ENCODE results near the gene RPS19BP1. TPM values are rescaled to one million over a fixed set of nuclear protein-coding genes. Genes with fewer than 3 reads are reported as not detected.

The RPS19BP1 gene
- total and polyA plus RNA-seq, 2 experiments from 2014 or later: 84.0 to 117 TPM

DNA sequence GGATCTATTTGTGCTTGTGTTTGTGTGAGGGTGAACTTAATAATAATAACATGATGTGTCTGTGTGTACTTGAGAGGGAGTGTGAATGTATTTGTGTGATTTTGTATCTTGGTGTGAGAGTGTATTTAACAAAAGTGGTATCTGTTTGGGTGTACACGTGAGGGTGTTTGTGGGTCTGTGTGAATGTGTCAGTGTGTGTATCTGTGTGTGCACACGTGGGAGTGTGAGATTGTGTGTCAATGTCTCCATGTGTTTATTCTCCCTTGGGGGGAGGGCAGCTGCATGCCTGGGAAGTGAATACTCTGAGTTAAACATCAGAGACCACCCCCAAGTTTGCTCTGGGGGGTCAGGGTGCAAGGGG, 15.0 kb upstream of the RPS19BP1 start:
- H4K20me1 ChIP-seq (ENCODE audit: insufficient read depth, poor library complexity, severe bottlenecking): no peaks in the 10 kb centered on the region
- H3K4me2 ChIP-seq: no peak overlapping the region
- no peak overlapping the region for H2AFZ ChIP-seq
- TF ChIP-seq EZH2 (IDR thresholded peaks at IDR 0.05; ENCODE audit: borderline replicate concordance): no peak
- no peak for TF ChIP-seq EZH2phosphoT487 (IDR thresholded peaks at IDR 0.05; ENCODE audit: low read depth, severe bottlenecking, unreplicated experiment)
- TF ChIP-seq, protein P1, sequence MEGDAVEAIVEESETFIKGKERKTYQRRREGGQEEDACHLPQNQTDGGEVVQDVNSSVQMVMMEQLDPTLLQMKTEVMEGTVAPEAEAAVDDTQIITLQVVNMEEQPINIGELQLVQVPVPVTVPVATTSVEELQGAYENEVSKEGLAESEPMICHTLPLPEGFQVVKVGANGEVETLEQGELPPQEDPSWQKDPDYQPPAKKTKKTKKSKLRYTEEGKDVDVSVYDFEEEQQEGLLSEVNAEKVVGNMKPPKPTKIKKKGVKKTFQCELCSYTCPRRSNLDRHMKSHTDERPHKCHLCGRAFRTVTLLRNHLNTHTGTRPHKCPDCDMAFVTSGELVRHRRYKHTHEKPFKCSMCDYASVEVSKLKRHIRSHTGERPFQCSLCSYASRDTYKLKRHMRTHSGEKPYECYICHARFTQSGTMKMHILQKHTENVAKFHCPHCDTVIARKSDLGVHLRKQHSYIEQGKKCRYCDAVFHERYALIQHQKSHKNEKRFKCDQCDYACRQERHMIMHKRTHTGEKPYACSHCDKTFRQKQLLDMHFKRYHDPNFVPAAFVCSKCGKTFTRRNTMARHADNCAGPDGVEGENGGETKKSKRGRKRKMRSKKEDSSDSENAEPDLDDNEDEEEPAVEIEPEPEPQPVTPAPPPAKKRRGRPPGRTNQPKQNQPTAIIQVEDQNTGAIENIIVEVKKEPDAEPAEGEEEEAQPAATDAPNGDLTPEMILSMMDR (IDR thresholded peaks at IDR 0.05; ENCODE audit: poor library complexity): no peak
- WGBS (ENCODE audit: low lambda C conversion rate, missing lambda C conversion rate): 39% methylated on average over 2 of the region's 2 CpGs
- no peaks in the 10 kb centered on the region for H3K9me2 ChIP-seq (replicated peaks; ENCODE audit: insufficient read depth)
- no peaks in the 10 kb centered on the region for H3K36me3 ChIP-seq (replicated peaks; ENCODE audit: insufficient read depth, low read depth)
- no peak overlapping the region for H3K27ac ChIP-seq
- H3K79me2 ChIP-seq: no peaks in the 10 kb centered on the region
- no peaks in the 10 kb centered on the region for H3K9me3 ChIP-seq (ENCODE audit: low read depth)
- H3K4me3 ChIP-seq: no peak overlapping the region
- peaks cover 15% of the 10 kb centered on the region for H3K27me3 ChIP-seq
- no peak for DNase-seq (ENCODE audit: low spot score)
- H3K4me1 ChIP-seq (ENCODE audit: insufficient read depth): no peaks in the 10 kb centered on the region

DNA sequence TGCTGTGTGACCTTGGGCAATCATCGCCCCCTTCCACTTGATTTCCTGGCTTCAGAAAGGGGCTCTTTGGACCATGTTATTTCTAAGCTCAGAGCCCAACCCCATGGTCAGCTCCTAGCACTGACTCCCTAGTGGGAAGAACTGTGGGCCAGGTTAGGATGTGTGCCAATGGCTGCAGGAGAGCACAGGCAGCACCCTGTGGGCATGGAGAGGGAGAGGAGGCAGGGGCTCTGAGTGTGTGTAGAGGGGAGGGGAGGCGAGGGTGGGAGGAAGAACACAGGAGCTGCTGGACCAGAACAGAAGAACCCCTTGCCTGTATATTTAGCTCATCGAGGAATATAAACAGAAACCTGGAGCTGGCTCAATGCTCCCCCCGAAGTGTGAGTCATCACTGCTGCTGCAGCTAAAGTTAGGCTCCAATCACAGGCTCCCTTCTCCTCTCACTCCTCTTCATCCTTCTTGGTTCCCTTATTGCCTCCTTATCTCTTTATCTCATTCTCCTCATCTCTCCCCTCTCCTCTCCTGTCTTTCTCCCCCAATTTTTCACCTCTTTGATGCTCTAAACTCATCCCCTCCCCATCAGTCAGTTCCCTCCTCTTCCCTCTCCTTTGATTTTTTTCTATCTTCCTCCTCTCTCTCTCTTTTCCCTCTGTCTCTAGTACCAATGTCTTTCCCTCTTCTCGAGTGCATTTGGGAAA, 14.5 kb upstream of the RPS19BP1 start:
- no peaks in the 10 kb centered on the region for H3K36me3 ChIP-seq (replicated peaks; ENCODE audit: insufficient read depth, low read depth)
- H3K27ac ChIP-seq: no peak overlapping the region
- TF ChIP-seq EZH2phosphoT487 (IDR thresholded peaks at IDR 0.05; ENCODE audit: low read depth, severe bottlenecking, unreplicated experiment) (no peak), EZH2 (IDR thresholded peaks at IDR 0.05; ENCODE audit: borderline replicate concordance) (no peak)
- TF ChIP-seq, protein P1 (IDR thresholded peaks at IDR 0.05; ENCODE audit: poor library complexity): no peak
- no peak for DNase-seq (ENCODE audit: low spot score)
- no peaks in the 10 kb centered on the region for H4K20me1 ChIP-seq (ENCODE audit: insufficient read depth, poor library complexity, severe bottlenecking)
- 42% methylated on average over 5 of the region's 5 CpGs for WGBS (ENCODE audit: low lambda C conversion rate, missing lambda C conversion rate)
- H3K79me2 ChIP-seq: no peaks in the 10 kb centered on the region
- H3K4me2 ChIP-seq: no peak overlapping the region
- no peak overlapping the region for H3K4me3 ChIP-seq
- H3K27me3 ChIP-seq: peaks cover 15% of the 10 kb centered on the region
- no peaks in the 10 kb centered on the region for H3K4me1 ChIP-seq (ENCODE audit: insufficient read depth)
- no peaks in the 10 kb centered on the region for H3K9me2 ChIP-seq (replicated peaks; ENCODE audit: insufficient read depth)
- no peak overlapping the region for H2AFZ ChIP-seq
- H3K9me3 ChIP-seq (ENCODE audit: low read depth): no peaks in the 10 kb centered on the region

DNA sequence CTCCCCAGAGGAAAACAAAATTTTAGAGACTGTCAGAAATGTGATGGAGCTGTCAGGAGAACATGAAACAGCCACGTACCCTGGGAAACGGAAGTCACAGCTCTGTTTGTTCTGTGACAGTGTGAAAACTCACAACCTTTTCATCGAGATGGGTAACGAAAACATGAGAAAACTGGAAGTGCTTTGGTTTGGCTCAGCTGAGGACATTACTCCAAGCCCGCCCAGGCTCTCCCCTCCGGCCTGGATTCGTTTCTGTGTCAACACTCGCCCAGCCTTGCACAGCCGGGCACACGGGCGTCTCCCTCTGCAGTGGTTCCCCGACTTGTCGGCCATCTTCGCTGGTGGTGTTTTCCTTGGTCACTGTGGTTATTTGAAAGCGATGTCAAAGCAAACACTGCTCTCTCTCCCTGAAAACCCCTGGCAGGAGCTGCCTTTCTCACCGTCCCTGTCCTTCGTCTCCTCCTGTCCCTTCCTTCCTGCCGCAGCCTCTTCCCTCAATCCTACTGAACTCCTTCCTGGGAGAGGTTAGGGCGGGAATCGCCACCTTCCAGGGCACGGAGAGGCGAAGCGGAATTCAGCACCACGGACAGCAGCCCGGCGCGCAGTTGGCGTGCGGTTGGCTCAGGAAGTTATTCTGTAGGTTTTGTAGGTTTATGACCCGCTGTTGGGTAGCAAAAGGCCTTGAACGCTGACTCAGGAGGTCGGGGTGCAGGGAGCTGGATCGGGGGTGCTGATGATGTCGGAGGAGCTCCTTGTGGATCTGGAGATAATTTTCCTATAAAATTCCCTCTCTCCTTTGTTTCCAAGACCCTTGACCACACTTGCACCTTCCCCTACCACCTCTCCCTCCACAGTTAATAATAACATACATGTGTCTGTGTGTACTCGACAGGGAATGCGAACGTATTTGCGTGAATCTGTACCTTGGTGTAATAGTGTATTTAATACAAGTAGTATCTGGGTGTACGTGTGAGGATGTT, 13.1 kb upstream of the RPS19BP1 start:
- no peaks in the 10 kb centered on the region for H3K9me2 ChIP-seq (replicated peaks; ENCODE audit: insufficient read depth)
- H3K9me3 ChIP-seq (ENCODE audit: low read depth): no peaks in the 10 kb centered on the region
- H3K27me3 ChIP-seq: peaks cover 15% of the 10 kb centered on the region
- TF ChIP-seq, protein P1 (IDR thresholded peaks at IDR 0.05; ENCODE audit: poor library complexity): no peak
- no peak for TF ChIP-seq EZH2phosphoT487 (IDR thresholded peaks at IDR 0.05; ENCODE audit: low read depth, severe bottlenecking, unreplicated experiment)
- TF ChIP-seq EZH2 (IDR thresholded peaks at IDR 0.05; ENCODE audit: borderline replicate concordance): no peak
- no peak overlapping the region for H3K4me3 ChIP-seq
- no peaks in the 10 kb centered on the region for H3K79me2 ChIP-seq
- H3K27ac ChIP-seq: no peak overlapping the region
- 33% methylated on average over 39 of the region's 39 CpGs for WGBS (ENCODE audit: low lambda C conversion rate, missing lambda C conversion rate)
- H3K4me1 ChIP-seq (ENCODE audit: insufficient read depth): no peaks in the 10 kb centered on the region
- no peaks in the 10 kb centered on the region for H3K36me3 ChIP-seq (replicated peaks; ENCODE audit: insufficient read depth, low read depth)
- H4K20me1 ChIP-seq (ENCODE audit: insufficient read depth, poor library complexity, severe bottlenecking): no peaks in the 10 kb centered on the region
- H2AFZ ChIP-seq: no peak overlapping the region
- peak; percentile 77 for DNase-seq (ENCODE audit: low spot score)
- no peak overlapping the region for H3K4me2 ChIP-seq

Data from hepatocyte (in vitro differentiated cells).